ENCODE measurements around the gene HGF.

DNA sequence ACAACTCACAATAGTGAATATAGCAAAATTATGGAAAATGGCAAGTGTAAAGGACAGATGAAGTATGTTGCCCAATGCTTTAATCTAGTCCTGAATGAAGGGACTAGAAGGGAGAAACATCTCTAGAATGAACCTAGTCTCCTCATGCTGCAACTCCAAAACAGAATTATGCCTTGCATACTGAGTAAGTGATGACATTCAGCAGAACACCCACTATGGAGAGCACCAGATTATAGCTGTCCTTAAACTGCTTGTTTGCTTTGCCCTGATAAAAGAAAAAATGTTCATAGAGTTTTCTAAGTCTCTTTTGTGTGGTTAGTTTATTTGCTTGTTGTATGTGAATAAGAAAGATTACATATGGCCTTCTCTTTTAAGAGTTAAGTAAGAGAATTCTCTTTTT is 7.8 kb upstream of the HGF start:
- TF ChIP-seq, protein P1, sequence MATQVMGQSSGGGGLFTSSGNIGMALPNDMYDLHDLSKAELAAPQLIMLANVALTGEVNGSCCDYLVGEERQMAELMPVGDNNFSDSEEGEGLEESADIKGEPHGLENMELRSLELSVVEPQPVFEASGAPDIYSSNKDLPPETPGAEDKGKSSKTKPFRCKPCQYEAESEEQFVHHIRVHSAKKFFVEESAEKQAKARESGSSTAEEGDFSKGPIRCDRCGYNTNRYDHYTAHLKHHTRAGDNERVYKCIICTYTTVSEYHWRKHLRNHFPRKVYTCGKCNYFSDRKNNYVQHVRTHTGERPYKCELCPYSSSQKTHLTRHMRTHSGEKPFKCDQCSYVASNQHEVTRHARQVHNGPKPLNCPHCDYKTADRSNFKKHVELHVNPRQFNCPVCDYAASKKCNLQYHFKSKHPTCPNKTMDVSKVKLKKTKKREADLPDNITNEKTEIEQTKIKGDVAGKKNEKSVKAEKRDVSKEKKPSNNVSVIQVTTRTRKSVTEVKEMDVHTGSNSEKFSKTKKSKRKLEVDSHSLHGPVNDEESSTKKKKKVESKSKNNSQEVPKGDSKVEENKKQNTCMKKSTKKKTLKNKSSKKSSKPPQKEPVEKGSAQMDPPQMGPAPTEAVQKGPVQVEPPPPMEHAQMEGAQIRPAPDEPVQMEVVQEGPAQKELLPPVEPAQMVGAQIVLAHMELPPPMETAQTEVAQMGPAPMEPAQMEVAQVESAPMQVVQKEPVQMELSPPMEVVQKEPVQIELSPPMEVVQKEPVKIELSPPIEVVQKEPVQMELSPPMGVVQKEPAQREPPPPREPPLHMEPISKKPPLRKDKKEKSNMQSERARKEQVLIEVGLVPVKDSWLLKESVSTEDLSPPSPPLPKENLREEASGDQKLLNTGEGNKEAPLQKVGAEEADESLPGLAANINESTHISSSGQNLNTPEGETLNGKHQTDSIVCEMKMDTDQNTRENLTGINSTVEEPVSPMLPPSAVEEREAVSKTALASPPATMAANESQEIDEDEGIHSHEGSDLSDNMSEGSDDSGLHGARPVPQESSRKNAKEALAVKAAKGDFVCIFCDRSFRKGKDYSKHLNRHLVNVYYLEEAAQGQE (IDR thresholded peaks at IDR 0.05; ENCODE audit: low read depth): no peak
- TF ChIP-seq, protein P2, sequence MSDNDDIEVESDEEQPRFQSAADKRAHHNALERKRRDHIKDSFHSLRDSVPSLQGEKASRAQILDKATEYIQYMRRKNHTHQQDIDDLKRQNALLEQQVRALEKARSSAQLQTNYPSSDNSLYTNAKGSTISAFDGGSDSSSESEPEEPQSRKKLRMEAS (IDR thresholded peaks at IDR 0.05): no peak
- TF ChIP-seq EP300 (IDR thresholded peaks at IDR 0.05; ENCODE audit: borderline replicate concordance): no peak
